Prostate gland (tissue), 2 donors: ENCODE data around the gene SASH3.

Experiments
- CTCF ChIP-seq, 4 experiments: fragments of 200-600 bp in 2 of 4; fragments of 450-650 bp in 2 of 4; sonication (generic) in 2 of 4; IDR thresholded peaks; 1 replicate in 3 of 4; 2 replicates in 1 of 4; pipeline ENCODE4 v1.5.1; 2016 to 2019; ENCODE audit warnings: antibody characterized with exemption in 4 of 4, mild to moderate bottlenecking in 2 of 4, moderate library complexity in 2 of 4
- POLR2A ChIP-seq: fragments of 450-650 bp; IDR thresholded peaks from one replicate; pipeline ENCODE4 v1.6.1; 2016; ENCODE audit warnings: antibody characterized with exemption, mild to moderate bottlenecking
- POLR2AphosphoS5 ChIP-seq: sonication (generic); formaldehyde crosslinking; IDR thresholded peaks from one replicate; pipeline ENCODE4 v1.6.1; 2017; ENCODE audit warnings: antibody characterized with exemption

GRCh38 chrX:129823115-129823514, 43.4 kb downstream of the SASH3 start:
- TF ChIP-seq CTCF (IDR thresholded peaks at IDR 0.05) (peak in 3 of 4 experiments; percentile 31 to 35 (median 31)), POLR2AphosphoS5 (no peak), POLR2A (no peak)
